ENCODE data around the gene HDLBP.

Gene HDLBP

DNA sequence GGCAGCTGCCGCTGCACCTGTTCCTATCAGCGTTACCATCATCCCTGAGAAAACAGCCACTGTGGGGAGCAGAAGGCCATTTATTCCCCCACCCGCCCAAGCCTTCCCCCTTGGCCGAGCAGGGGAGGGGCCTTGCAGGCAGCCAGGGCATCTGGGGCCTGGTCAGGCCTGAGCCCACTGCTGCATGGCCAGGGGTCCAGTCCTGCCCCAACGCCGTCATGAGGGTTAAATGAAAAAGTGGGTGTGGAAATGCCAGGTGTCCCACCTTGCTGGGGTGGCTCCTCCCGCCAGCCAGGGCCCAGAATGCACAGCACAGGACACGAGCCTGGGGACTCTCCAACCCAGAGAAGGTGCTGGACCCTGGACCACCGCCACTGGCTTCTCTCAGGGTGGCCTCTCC, 112.8 kb downstream of the HDLBP start:
- TF ChIP-seq RARB (CRISPR knock-in tag; IDR thresholded peaks at IDR 0.05) (no peak), GLIS3 (CRISPR knock-in tag; IDR thresholded peaks at IDR 0.05) (no peak), ZNF8 (CRISPR knock-in tag; IDR thresholded peaks at IDR 0.05) (no peak), TOX (CRISPR knock-in tag; IDR thresholded peaks at IDR 0.05; ENCODE audit: borderline replicate concordance) (no peak), ZFP30 (CRISPR knock-in tag; IDR thresholded peaks at IDR 0.05) (no peak), PPARA (CRISPR knock-in tag; IDR thresholded peaks at IDR 0.05; ENCODE audit: borderline replicate concordance) (no peak), ZNF565 (CRISPR knock-in tag; conservative IDR thresholded peaks at IDR 0.05; ENCODE audit: low read depth) (no peak), ZNF70 (CRISPR knock-in tag; IDR thresholded peaks at IDR 0.05) (no peak), ARNTL (CRISPR knock-in tag; IDR thresholded peaks at IDR 0.05; ENCODE audit: borderline replicate concordance, low read depth) (no peak), ESRRG (CRISPR knock-in tag; IDR thresholded peaks at IDR 0.05) (no peak), BACH2 (CRISPR knock-in tag; IDR thresholded peaks at IDR 0.05; ENCODE audit: borderline replicate concordance) (no peak), TCF4 (CRISPR knock-in tag; IDR thresholded peaks at IDR 0.05; ENCODE audit: borderline replicate concordance) (no peak)
- TF ChIP-seq, protein P1, sequence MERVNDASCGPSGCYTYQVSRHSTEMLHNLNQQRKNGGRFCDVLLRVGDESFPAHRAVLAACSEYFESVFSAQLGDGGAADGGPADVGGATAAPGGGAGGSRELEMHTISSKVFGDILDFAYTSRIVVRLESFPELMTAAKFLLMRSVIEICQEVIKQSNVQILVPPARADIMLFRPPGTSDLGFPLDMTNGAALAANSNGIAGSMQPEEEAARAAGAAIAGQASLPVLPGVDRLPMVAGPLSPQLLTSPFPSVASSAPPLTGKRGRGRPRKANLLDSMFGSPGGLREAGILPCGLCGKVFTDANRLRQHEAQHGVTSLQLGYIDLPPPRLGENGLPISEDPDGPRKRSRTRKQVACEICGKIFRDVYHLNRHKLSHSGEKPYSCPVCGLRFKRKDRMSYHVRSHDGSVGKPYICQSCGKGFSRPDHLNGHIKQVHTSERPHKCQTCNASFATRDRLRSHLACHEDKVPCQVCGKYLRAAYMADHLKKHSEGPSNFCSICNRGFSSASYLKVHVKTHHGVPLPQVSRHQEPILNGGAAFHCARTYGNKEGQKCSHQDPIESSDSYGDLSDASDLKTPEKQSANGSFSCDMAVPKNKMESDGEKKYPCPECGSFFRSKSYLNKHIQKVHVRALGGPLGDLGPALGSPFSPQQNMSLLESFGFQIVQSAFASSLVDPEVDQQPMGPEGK (CRISPR knock-in tag; IDR thresholded peaks at IDR 0.05; ENCODE audit: borderline replicate concordance), result no peak
- no peak for ATAC-seq

DNA sequence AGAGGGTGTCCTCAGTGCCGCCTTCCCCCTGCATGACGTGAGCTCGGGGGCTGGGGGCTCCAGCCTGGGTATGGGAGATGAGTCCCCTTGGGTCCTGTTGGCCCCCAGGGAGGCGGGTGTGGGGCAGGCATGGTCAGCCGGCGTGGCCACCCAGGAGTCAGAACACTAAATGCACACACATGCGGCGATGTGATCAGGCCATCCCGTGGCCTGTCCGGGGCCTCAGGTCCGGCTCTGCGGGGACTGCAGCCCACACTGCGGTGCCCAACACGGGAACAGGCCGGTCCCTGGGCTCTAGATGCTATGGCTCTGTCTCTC, 113.2 kb downstream of the HDLBP start:
- TF ChIP-seq TCF4 (CRISPR knock-in tag; IDR thresholded peaks at IDR 0.05; ENCODE audit: borderline replicate concordance), result no peak
- no peak for TF ChIP-seq PPARA (CRISPR knock-in tag; IDR thresholded peaks at IDR 0.05; ENCODE audit: borderline replicate concordance)
- no peak for TF ChIP-seq POU6F1 (CRISPR knock-in tag; IDR thresholded peaks at IDR 0.05; ENCODE audit: borderline replicate concordance, low read depth)
- TF ChIP-seq OSR1 (CRISPR knock-in tag; IDR thresholded peaks at IDR 0.05), result no peak
- no peak for TF ChIP-seq TOX (CRISPR knock-in tag; IDR thresholded peaks at IDR 0.05; ENCODE audit: borderline replicate concordance)
- no peak for TF ChIP-seq TSHZ2 (CRISPR knock-in tag; IDR thresholded peaks at IDR 0.05)
- TF ChIP-seq ZFP30 (CRISPR knock-in tag; IDR thresholded peaks at IDR 0.05), result no peak
- TF ChIP-seq, protein P2, sequence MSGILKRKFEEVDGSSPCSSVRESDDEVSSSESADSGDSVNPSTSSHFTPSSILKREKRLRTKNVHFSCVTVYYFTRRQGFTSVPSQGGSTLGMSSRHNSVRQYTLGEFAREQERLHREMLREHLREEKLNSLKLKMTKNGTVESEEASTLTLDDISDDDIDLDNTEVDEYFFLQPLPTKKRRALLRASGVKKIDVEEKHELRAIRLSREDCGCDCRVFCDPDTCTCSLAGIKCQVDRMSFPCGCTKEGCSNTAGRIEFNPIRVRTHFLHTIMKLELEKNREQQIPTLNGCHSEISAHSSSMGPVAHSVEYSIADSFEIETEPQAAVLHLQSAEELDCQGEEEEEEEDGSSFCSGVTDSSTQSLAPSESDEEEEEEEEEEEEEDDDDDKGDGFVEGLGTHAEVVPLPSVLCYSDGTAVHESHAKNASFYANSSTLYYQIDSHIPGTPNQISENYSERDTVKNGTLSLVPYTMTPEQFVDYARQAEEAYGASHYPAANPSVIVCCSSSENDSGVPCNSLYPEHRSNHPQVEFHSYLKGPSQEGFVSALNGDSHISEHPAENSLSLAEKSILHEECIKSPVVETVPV (CRISPR knock-in tag; IDR thresholded peaks at IDR 0.05), result no peak
- no peak for TF ChIP-seq ZNF70 (CRISPR knock-in tag; IDR thresholded peaks at IDR 0.05)
- TF ChIP-seq CSDC2 (CRISPR knock-in tag; IDR thresholded peaks at IDR 0.05), result no peak
- TF ChIP-seq, protein P1 (CRISPR knock-in tag; IDR thresholded peaks at IDR 0.05; ENCODE audit: borderline replicate concordance), result no peak
- TF ChIP-seq ZNF8 (CRISPR knock-in tag; IDR thresholded peaks at IDR 0.05), result no peak
- TF ChIP-seq BACH2 (CRISPR knock-in tag; IDR thresholded peaks at IDR 0.05; ENCODE audit: borderline replicate concordance), result no peak
- TF ChIP-seq ZFP3 (CRISPR knock-in tag; IDR thresholded peaks at IDR 0.05), result no peak
- no peak for TF ChIP-seq ZNF565 (CRISPR knock-in tag; conservative IDR thresholded peaks at IDR 0.05; ENCODE audit: low read depth)
- ATAC-seq, result no peak
